Loucy (cell line): ENCODE measurements around the gene PBX1.

Experiments used
- EZH2phosphoT487 ChIP-seq: fragments of 200-600 bp; IDR thresholded peaks from 2 replicates; pipeline ENCODE4 v1.6.1; 2018; ENCODE audit warnings: antibody characterized with exemption, mild to moderate bottlenecking, moderate library complexity, borderline replicate concordance
- TF ChIP-seq, protein P1 (sequence below): fragments of 200-600 bp; sonication (generic); conservative IDR thresholded peaks from 2 replicates; pipeline ENCODE4 v1.5.1; 2014; ENCODE audit warnings: mild to moderate bottlenecking, antibody characterized with exemption, low read length

DNA sequence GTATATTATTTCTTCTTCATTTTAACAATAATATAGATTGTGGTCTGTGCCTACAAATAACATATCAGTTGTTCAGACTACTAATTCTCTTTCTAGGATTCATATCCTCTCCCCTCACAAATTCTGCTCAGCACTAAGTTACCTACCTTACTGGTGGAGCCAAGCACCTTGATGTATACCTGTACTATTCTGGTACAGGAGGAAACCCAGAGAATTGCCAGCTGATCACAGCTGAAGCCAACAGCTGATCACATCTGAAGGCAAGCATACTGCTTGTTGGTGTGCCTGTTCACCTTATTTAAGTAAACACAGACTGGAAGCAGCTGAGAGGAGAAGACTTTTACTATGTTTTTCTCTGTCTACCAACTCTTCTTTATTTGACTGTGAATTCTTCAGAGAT lies 101.8 kb downstream of the PBX1 start:
- TF ChIP-seq, protein P1, sequence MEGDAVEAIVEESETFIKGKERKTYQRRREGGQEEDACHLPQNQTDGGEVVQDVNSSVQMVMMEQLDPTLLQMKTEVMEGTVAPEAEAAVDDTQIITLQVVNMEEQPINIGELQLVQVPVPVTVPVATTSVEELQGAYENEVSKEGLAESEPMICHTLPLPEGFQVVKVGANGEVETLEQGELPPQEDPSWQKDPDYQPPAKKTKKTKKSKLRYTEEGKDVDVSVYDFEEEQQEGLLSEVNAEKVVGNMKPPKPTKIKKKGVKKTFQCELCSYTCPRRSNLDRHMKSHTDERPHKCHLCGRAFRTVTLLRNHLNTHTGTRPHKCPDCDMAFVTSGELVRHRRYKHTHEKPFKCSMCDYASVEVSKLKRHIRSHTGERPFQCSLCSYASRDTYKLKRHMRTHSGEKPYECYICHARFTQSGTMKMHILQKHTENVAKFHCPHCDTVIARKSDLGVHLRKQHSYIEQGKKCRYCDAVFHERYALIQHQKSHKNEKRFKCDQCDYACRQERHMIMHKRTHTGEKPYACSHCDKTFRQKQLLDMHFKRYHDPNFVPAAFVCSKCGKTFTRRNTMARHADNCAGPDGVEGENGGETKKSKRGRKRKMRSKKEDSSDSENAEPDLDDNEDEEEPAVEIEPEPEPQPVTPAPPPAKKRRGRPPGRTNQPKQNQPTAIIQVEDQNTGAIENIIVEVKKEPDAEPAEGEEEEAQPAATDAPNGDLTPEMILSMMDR = no peak
- TF ChIP-seq EZH2phosphoT487 = no peak
